ENCODE results near the gene PRRG2. TPM values are rescaled to one million over a fixed set of nuclear protein-coding genes. Genes with fewer than 3 reads are reported as not detected.

Gene PRRG2
- total RNA-seq, 1 experiment from 2014 or later, result 4.7 TPM

GRCh38 chr19:49590071-49590970 is 9.2 kb downstream of the PRRG2 start:
- Mint-ChIP-seq H3K27ac (ENCODE audit: low read depth, unreplicated experiment) (peak overlapping the region; percentile 33), H3K27me3 (ENCODE audit: insufficient read depth, unreplicated experiment) (no peaks in the 10 kb centered on the region), H3K4me1 (ENCODE audit: insufficient read depth, unreplicated experiment) (peaks cover 27% of the 10 kb centered on the region), H3K9me3 (ENCODE audit: unreplicated experiment) (no peaks in the 10 kb centered on the region), H3K36me3 (ENCODE audit: insufficient read depth, unreplicated experiment) (peaks cover 23% of the 10 kb centered on the region), H3K4me3 (ENCODE audit: unreplicated experiment) (peak overlapping the region; percentile 71)
- peak; percentile 99 for DNase-seq (ENCODE audit: unreplicated experiment)
- TF ChIP-seq CTCF (IDR thresholded peaks at IDR 0.05; ENCODE audit: unreplicated experiment), result no peak
- POLR2A ChIA-PET, result interaction anchor here (0.6 to 8.4 kb wide), 14 partner anchors 10 to 456 kb away, joined by 3 to 138 read pairs (median 4); partner anchors contain the start of genes AP2A1, BCL2L12, IRF3 and NOSIP
- CTCF ChIA-PET, result interaction anchor here (0.6 to 2.5 kb wide), 3 partner anchors 20 to 117 kb away, joined by 3 to 11 read pairs (median 5); partner anchors contain the start of gene FLT3LG
- intact Hi-C loops (cut with micrococcal nuclease), result loop anchor here (1.0 to 5.0 kb wide), 2 partner anchors 50 to 87 kb away; partner anchors contain the start of genes PRMT1 and RRAS
- TSS peak; percentile 77 for BruUV-seq (replicated peaks)

DNA sequence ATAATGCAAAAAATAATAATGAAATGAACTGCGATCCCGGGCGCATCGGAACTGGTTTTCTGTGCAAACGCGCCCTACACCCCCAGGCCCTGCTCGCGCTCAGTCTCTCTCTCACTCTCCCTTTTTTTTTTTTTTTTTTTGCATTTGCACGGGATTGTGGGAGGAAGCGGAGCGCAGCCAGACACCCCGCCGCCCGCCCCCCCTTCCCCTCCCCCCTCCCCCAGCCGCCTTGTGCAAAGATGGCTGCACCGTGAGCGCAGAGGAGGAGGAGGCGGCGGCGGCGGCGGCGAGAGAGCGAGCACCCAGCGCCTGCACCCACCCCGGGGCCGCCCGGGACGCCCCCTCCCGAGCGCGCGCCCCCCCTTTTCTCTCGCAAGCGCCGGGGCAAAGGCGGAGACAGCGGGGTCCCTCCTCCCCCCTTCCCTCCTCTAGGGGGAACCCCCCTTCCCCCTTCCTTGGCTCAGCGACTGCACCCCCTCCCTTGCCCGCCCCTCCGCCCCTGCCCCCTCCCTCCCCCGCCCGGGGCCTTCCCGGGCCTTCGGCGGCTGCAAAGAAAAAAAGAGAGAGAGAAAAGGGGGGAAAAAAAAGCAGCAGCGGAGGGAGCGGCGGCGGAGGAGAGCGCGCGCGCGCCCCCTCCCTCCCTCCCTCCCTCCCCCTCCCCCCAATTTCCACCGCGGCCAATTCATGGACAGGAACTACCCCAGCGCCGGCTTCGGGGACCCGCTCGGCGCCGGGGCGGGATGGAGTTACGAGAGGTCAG is 10.0 kb downstream of the PRRG2 start, which contains the start of gene PRR12:
Gene PRR12 (plus strand): TSS at position 212 of the 760 bp plus-strand sequence. CDS start 473 bp downstream, at position 685.
- peaks cover 25% of the 10 kb centered on the region for H3K36me3 Mint-ChIP-seq (ENCODE audit: insufficient read depth, unreplicated experiment)
- TF ChIP-seq CTCF (IDR thresholded peaks at IDR 0.05; ENCODE audit: unreplicated experiment), result no peak
- no peaks in the 10 kb centered on the region for H3K27me3 Mint-ChIP-seq (ENCODE audit: insufficient read depth, unreplicated experiment)
- H3K9me3 Mint-ChIP-seq (ENCODE audit: unreplicated experiment), result no peaks in the 10 kb centered on the region
- H3K4me1 Mint-ChIP-seq (ENCODE audit: insufficient read depth, unreplicated experiment), result peaks cover 27% of the 10 kb centered on the region
- H3K4me3 Mint-ChIP-seq (ENCODE audit: unreplicated experiment), result peak within 1 kb of the TSS; percentile 71
- peak within 1 kb of the TSS; percentile 33 for H3K27ac Mint-ChIP-seq (ENCODE audit: low read depth, unreplicated experiment)
- ChIA-PET POLR2A (interaction anchor here (0.6 to 8.4 kb wide), 15 partner anchors 11 to 457 kb away, joined by 3 to 138 read pairs (median 5); partner anchors contain the start of genes AP2A1, BCL2L12, IRF3 and NOSIP), CTCF (interaction anchor here (0.6 to 2.5 kb wide), 2 partner anchors 21 to 74 kb away, joined by 3 to 11 read pairs; no protein-coding TSS in a partner anchor)
- DNase-seq (ENCODE audit: unreplicated experiment), result peak; percentile 73
- no TSS peak for BruUV-seq (replicated peaks)
- intact Hi-C loops (cut with micrococcal nuclease), result loop anchor here (1.0 to 5.0 kb wide), 2 partner anchors 49 to 86 kb away; partner anchors contain the start of genes PRMT1 and RRAS

- H3K27me3 Mint-ChIP-seq (ENCODE audit: insufficient read depth, unreplicated experiment), result no peaks in the 10 kb centered on the region
- no peak for TF ChIP-seq CTCF (IDR thresholded peaks at IDR 0.05; ENCODE audit: unreplicated experiment)
- H3K4me1 Mint-ChIP-seq (ENCODE audit: insufficient read depth, unreplicated experiment), result peaks cover 27% of the 10 kb centered on the region
- peak overlapping the region; percentile 71 for H3K4me3 Mint-ChIP-seq (ENCODE audit: unreplicated experiment)
- H3K36me3 Mint-ChIP-seq (ENCODE audit: insufficient read depth, unreplicated experiment), result peaks cover 32% of the 10 kb centered on the region
- ChIA-PET POLR2A (interaction anchor here (0.9 to 8.4 kb wide), 7 partner anchors 10 to 104 kb away, joined by 3 to 138 read pairs (median 8); partner anchors contain the start of genes NOSIP, PRRG2, RPS11 and RRAS), CTCF (interaction anchor here (0.6 to 2.5 kb wide), 2 partner anchors 22 to 73 kb away, joined by 3 to 11 read pairs; no protein-coding TSS in a partner anchor)
- no peaks in the 10 kb centered on the region for H3K9me3 Mint-ChIP-seq (ENCODE audit: unreplicated experiment)
- intact Hi-C loops (cut with micrococcal nuclease), result loop anchor here (5.0 kb wide), 1 partner anchor 85 kb away; the partner anchor contains the start of gene PRMT1
- peak overlapping the region; percentile 33 for H3K27ac Mint-ChIP-seq (ENCODE audit: low read depth, unreplicated experiment)
- no TSS peak for BruUV-seq (replicated peaks)
- DNase-seq (ENCODE audit: unreplicated experiment), result peak; percentile 65
Measured at GRCh38 chr19:49591731-49592485, 10.8 kb downstream of the PRRG2 start.
